SHP77 treated with DMSO at 0.1 percent for 48 hours (cell line): ENCODE results near the gene SYCN.

ENCODE experiments used
- DNase-seq: peaks from one replicate; lab custom pipeline; 2025; lab: John Stamatoyannopoulos, UW

Gene SYCN

GRCh38 chr19:39194832-39195542, 9.1 kb downstream of the SYCN start:
- DNase-seq = no peak

DNA sequence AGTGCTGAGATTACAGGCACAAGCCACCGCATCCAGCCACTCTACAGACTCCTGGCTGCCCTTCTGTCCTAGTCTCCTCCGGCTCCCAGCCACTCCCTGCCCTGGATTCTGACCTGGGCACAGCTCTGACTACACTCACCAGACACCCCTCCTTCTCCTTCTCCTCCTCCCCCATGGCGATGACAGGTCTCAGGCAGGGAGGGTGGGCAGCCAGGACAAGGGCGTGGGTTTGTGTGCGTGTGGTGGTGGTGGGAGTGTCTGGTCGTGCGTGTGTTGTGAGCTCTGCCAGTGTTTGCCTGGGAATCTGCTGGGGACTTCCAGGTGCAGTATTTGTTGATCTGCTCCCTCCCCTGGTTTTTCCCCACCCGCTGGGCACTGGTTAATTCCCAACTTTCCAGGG, 10.3 kb downstream of the SYCN start:
- DNase-seq = no peak

DNA sequence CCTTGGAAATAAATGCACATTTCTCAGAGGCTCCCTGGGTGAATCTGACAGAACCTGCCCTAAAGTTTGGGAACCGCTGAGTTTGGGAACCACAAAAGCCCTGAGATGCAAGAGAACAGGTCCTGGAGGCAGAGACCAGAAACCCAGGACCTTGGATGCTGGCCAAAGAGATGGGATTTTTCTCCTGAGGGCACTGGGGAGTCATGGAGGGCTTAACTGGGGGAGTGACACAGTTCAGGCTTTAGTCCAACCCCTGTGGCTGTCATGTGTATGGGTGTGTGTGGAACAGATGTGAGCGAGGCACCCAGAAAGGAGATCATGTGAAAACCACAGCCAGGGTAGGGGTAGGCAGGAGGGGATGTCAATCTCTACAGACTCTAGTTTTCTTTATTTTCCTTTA, 11.2 kb downstream of the SYCN start:
- no peak for DNase-seq

GRCh38 chr19:39190768-39191167, 13.3 kb downstream of the SYCN start:
- no peak for DNase-seq

GRCh38 chr19:39188960-39189359, 15.1 kb downstream of the SYCN start:
- no peak for DNase-seq

DNA sequence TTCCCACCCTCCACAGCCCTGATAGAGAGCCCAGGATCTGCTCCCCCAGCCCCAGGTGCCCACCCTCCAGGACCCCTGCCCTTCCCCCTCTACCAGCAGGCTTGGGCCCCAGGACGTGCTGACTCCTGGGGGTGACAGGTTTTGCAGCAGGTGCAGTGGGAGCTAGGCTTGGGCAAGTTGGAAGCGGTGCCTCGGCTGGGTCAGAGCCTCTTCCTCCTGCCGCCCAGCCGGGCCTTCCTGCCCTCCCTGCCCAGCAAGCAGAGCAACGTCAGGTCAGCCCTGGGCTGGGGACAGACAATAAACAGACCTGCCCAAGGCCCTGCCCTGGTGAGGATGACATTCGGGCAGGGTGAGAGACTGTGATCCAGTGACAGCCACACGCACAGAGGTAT, 16.5 kb downstream of the SYCN start:
- DNase-seq = no peak

DNA sequence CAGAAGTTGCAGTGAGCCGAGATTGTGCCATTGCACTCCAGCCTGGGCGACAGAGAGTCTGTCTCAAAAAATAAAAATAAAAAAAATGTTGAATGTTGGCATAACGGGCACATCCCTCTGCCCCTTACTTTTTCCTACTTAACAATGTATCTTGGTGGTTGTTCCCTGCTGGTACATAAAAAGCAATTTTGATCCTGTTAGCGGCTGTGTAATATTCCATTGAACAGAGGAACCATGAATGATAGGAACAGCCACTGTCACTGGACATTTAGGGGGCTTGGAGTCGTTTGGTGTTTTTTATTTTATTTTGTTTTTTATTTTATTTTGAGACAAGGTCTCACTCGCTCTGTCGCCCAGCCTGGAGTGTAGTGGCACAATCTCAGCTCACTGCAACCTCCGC, 17.7 kb downstream of the SYCN start:
- no peak for DNase-seq

DNA sequence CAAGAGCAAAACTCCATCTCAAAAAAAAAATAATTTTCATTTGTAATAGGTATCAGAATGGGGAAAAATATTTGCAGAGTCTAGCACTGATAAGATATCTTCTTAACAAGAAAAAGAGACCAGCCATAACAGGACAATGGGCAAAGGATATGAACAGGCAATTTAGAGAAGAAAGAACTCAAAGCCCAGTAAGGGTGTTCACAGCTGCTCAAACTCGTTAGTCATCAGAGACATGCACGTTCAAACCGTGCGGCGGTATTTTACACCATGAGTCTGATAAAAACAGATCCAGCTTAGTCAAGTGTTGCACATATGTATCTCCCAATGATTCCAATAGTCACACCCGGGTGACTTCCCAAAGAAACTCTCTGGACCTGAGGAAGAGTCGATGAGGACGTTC, 21.0 kb downstream of the SYCN start:
- no peak for DNase-seq

GRCh38 chr19:39182174-39182505, 21.9 kb downstream of the SYCN start:
- DNase-seq = no peak

DNA sequence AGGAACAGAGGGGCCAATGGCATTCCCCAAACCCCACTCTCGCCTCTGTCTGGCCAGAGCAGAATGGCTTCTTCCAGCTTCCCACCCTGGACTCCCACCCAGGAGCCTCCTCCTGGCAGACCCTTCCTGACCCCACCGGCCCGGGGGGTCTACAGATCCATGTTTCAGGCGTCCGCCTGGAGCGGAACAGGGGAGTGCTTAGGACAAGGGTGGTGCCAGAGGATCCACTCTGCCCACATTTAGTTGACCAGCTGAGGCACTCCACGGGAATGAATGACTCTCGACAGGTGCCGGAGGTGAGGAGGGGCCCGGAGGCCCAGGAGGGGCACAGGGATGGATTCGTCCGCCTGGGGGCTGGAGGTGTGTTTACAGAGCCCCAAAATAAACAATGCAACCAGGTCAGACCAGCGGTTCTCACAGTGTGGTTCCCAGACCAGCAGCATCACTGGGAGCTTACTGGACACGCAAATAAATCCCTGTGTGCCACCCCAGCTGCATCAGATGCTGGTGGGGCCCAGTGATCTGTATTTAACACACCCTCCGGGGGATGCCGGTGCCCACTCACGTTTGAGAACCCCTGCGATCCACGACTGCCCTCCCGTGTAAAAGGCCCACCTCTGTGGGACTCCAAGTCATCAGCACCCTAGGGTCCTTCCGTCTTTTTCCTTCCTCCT, 22.4 kb downstream of the SYCN start:
- DNase-seq = no peak

DNA sequence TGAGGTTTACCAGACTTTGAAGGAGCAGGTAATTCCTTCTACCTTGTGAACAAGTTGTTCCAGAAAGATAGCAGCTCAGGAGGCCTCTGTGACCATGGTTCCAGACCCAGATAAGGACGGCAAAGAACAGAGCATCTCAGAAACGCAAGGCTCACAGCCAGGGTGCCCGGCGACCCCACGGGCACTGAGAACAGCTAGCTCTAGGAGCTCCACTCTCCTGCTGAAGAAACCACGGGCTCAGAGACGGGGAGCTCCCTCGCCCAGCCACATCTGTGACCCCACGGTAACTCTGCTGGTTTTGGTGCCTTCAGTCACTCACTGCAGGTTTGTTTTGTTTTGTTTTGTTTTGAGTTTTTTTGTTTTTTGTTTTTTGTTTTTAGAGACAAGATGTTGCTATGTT, 23.3 kb downstream of the SYCN start:
- no peak for DNase-seq

DNA sequence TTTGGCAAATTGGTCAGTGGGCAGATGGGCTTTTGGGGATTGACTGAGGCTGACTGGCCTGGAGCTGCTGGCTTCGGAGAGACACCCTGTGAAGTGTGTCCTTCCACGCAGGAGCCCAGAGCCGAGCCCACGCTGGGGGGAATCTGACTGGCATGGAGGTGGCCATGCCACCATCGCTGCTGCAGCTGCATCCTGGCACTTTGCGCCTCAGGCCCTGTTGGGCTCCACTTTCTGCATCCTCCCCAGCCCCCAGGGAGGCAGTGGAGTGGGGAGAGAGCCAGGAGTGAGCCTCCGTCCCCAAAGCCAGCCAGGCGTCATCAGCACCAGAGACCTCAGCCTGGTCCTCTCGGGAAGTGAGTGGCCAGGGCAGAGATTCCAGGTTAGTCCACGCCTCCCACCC, 24.3 kb downstream of the SYCN start:
- no peak for DNase-seq

GRCh38 chr19:39178296-39179006, 25.6 kb downstream of the SYCN start:
- no peak for DNase-seq

DNA sequence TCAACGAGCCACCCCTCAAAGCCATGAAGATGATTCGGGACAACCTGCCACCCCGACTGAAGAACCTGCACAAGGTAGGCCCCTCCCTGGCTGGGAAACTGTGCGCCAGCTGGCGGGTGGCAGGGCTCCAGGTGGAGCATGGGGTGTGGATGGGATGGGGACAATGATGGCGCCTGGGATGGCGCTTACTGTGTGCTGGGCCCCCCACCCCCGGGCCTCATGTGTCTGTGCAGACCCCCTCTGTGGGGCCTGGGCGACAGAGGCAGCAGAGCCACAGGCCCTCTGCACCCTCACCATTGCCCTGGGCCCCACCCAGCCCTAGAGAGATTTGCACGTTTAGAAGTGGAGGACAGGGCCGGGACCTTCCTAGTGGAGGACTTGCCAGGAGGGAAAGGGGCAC, 26.3 kb downstream of the SYCN start:
- DNase-seq = no peak

DNA sequence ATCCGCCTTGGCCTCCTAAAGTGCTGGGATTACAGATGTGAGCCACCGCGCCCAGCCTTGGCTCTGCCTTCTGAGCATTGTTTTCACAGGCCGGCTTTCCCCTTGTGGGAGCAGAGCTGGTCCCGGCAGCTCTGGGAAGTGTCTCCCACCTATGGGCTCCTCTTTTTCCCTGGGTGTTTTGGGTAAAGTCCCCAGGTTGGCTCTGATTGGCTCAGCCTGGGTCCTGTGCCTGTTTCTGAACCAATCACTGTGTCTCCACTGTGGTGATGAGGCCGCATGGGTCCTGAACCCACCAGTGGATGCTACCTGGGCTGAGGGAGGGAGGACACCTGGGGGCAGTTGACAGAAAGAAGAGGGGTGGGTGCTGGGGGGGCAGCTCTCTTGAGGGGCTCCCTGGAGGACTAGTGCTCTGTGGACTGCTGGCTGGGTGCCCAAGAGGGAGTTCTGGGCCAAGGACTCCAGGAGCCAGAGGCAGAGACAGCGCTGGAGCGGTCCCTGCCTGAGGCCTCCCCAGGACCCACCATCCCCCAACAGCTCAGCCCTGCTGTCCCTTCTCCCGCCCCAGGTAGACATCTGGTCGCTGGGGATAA, 26.9 kb downstream of the SYCN start:
- DNase-seq = no peak

DNA sequence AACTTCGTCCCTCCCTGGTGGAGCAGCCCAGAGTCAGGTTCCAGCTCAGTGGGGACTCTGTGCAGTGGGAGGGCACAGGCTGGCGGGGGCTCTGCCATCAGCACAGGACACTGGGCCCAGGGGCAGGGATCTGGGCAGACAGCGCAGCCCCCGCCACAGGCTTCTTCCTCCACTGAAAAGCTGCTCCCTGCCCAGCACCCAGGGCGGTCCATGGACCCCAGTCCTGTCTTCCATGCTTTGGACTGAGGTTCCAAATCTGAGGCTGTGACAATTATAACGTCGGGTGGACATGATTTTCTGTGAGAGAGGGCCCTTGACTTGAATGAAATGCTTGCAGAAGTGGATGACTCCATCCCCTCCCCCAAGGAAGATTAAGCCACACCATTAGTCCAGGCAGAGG, 28.5 kb downstream of the SYCN start:
- no peak for DNase-seq

- DNase-seq = no peak
These were observed 29.2 kb downstream of the SYCN start for GRCh38 chr19:39174558-39175544.

DNA sequence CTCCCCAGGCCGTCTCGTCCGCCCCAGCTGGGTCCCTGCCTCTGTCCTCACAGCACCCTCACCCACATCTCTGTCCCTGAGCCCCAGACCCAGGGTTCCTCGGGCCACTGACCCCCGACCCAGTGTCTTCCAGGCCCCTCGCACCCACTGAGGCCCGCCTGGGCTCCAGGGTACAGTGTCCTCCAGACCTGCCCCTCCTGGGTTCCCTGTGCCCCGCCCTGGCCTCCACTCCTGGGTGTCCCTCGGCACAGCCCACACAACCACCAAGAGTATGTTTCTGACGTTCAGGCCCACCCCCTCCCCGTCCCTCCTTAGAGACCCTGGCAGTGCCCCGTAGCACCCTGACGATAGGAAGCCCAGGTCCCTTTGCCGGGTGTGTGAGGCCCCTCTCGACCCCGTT, 29.9 kb downstream of the SYCN start:
- no peak for DNase-seq

DNA sequence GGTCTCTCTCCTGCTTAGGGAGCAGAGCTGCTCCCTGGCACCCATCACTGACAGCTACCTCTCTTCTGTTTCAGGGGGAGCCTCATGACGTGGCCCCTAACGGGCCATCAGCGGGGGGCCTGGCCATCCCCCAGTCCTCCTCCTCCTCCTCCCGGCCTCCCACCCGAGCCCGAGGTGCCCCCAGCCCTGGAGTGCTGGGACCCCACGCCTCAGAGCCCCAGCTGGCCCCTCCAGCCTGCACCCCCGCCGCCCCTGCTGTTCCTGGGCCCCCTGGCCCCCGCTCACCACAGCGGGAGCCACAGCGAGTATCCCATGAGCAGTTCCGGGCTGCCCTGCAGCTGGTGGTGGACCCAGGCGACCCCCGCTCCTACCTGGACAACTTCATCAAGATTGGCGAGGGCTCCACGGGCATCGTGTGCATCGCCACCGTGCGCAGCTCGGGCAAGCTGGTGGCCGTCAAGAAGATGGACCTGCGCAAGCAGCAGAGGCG, 30.5 kb downstream of the SYCN start:
- no peak for DNase-seq

- DNase-seq = no peak
These were observed 31.2 kb downstream of the SYCN start for GRCh38 chr19:39172700-39173501.
